BJ (cell line): ENCODE results near the gene GBP7. TPM values are rescaled to one million over a fixed set of nuclear protein-coding genes. Genes with fewer than 3 reads are reported as not detected.
"Not testable (repeated sequence)": the region's sequence is repeated elsewhere in the genome, so short reads cannot be mapped to it uniquely, and the experiment has no call there.

ENCODE experiments used
- CTCF ChIA-PET: fragments of 350-600 bp; formaldehyde crosslinking; extraction: SDS; loops from one replicate; lab custom pipeline; 2021; ENCODE audit warnings: antibody characterized with exemption, inconsistent platforms; lab: Yijun Ruan, JAX
- POLR2A ChIA-PET: fragments of 300-600 bp; sonication (Branson Sonifier 250); formaldehyde crosslinking; extraction: SDS; loops from one replicate; lab custom pipeline; 2021; ENCODE audit warnings: antibody characterized with exemption; lab: Charles Lee
- DNase-seq: peaks from one replicate; pipeline ENCODE4 v3.0.0-alpha.2; 2011; ENCODE audit warnings: low read depth
- H3K27me3 ChIP-seq: 2 replicates; pipeline ENCODE4 v1.6.0; 2011; ENCODE audit warnings: low read length; ENCODE audit not compliant: control insufficient read depth, insufficient read depth
- H3K36me3 ChIP-seq: 2 replicates; pipeline ENCODE4 v1.5.1; 2011; ENCODE audit warnings: low read length; ENCODE audit not compliant: control insufficient read depth, insufficient read depth
- H3K4me3 ChIP-seq: 2 replicates; pipeline ENCODE4 v1.5.1; 2011; ENCODE audit warnings: low read depth, mild to moderate bottlenecking, control low read depth, low read length
- CTCF ChIP-seq: IDR thresholded peaks from 2 replicates; pipeline ENCODE4 v1.5.1; 2011; ENCODE audit warnings: low read depth, mild to moderate bottlenecking, control low read depth, inconsistent platforms, low read length, moderate library complexity; ENCODE audit not compliant: insufficient read depth
- polyA plus RNA-seq: library from polyadenylated mRNA; depleted of rRNA; stranded (reverse); fragments of >200 nt; gene quantifications from 2 replicates; pipeline ENCODE4 v1.2.3, GENCODE V29; 2011

GBP7 gene
- polyA plus RNA-seq, 1 experiment = not detected

GRCh38 chr1:89143484-89143883 lies 32.3 kb downstream of the GBP7 start:
- no peaks in the 10 kb centered on the region for H3K36me3 ChIP-seq
- H3K27me3 ChIP-seq = no peaks in the 10 kb centered on the region

GRCh38 chr1:89142160-89142559 lies 33.6 kb downstream of the GBP7 start:
- H3K27me3 ChIP-seq = no peaks in the 10 kb centered on the region
- no peak overlapping the region for H3K4me3 ChIP-seq
- no peaks in the 10 kb centered on the region for H3K36me3 ChIP-seq
- CTCF ChIA-PET = no interaction called here
- POLR2A ChIA-PET = no interaction called here
- no peak for DNase-seq
- no peak for TF ChIP-seq CTCF

More at GRCh38 chr1:89143484-89143883, 32.3 kb downstream of the GBP7 start:
- TF ChIP-seq CTCF = no peak
- POLR2A ChIA-PET = no interaction called here
- no peak overlapping the region for H3K4me3 ChIP-seq
- CTCF ChIA-PET = no interaction called here
- DNase-seq = no peak

- H3K36me3 ChIP-seq = no peaks in the 10 kb centered on the region
- no peak overlapping the region for H3K4me3 ChIP-seq
- no peak for DNase-seq
- POLR2A ChIA-PET = no interaction called here
- 0 out of 2 replicates have a peak, but pooled peaks cover 1% of the 10 kb centered on the region for H3K27me3 ChIP-seq
- no peak for TF ChIP-seq CTCF
- CTCF ChIA-PET = no interaction called here
These were observed 42.1 kb downstream of the GBP7 start for GRCh38 chr1:89133747-89134146.

GRCh38 chr1:89130716-89131115 lies 45.1 kb downstream of the GBP7 start:
- Histone ChIP-seq H3K27me3 (0 out of 2 replicates have a peak, but pooled peaks cover 1% of the 10 kb centered on the region), H3K36me3 (no peaks in the 10 kb centered on the region), H3K4me3 (no peak overlapping the region)
- no peak for DNase-seq
- TF ChIP-seq CTCF = no peak
- ChIA-PET POLR2A (no interaction called here), CTCF (no interaction called here)

GRCh38 chr1:89129911-89130310 lies 45.9 kb downstream of the GBP7 start:
- no peaks in the 10 kb centered on the region for H3K36me3 ChIP-seq
- no peak for DNase-seq
- ChIA-PET POLR2A (no interaction called here), CTCF (no interaction called here)
- H3K4me3 ChIP-seq = no peak overlapping the region
- TF ChIP-seq CTCF = no peak
- 0 out of 2 replicates have a peak, but pooled peaks cover 1% of the 10 kb centered on the region for H3K27me3 ChIP-seq

- H3K4me3 ChIP-seq, CTCF ChIA-PET, POLR2A ChIA-PET, DNase-seq, H3K36me3 ChIP-seq, H3K27me3 ChIP-seq: not testable (repeated sequence)
These were observed 47.8 kb downstream of the GBP7 start for GRCh38 chr1:89128003-89128458.

GRCh38 chr1:89126602-89127565 lies 48.9 kb downstream of the GBP7 start:
- POLR2A ChIA-PET, CTCF ChIA-PET, H3K36me3 ChIP-seq, H3K27me3 ChIP-seq, H3K4me3 ChIP-seq, DNase-seq: not testable (repeated sequence)
